ENCODE measurements around the gene ATG14. TPM values are rescaled to one million over a fixed set of nuclear protein-coding genes. Genes with fewer than 3 reads are reported as not detected.
"Not testable (repeated sequence)": the region's sequence is repeated elsewhere in the genome, so short reads cannot be mapped to it uniquely, and the experiment has no call there.

The ATG14 gene, protein sequence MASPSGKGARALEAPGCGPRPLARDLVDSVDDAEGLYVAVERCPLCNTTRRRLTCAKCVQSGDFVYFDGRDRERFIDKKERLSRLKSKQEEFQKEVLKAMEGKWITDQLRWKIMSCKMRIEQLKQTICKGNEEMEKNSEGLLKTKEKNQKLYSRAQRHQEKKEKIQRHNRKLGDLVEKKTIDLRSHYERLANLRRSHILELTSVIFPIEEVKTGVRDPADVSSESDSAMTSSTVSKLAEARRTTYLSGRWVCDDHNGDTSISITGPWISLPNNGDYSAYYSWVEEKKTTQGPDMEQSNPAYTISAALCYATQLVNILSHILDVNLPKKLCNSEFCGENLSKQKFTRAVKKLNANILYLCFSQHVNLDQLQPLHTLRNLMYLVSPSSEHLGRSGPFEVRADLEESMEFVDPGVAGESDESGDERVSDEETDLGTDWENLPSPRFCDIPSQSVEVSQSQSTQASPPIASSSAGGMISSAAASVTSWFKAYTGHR
- total RNA-seq, result 14.8 TPM

GRCh38 chr14:55411426-55412389 is at the start of gene ATG14:
Gene ATG14, minus strand, starts transcription at chr14:55411830. Its CDS starts 8 bp downstream, at chr14:55411822.
- intact Hi-C loops (cut with DNase I), result no loop called here
- DNase-seq (ENCODE audit: low spot score) (peak; percentile 91), ATAC-seq (peak; percentile 100)

GRCh38 chr14:55458800-55459515 is 47.3 kb upstream of the ATG14 start:
- intact Hi-C loops (cut with DNase I), result no loop called here
- DNase-seq (ENCODE audit: low spot score), result no peak
- no peak for ATAC-seq

DNA sequence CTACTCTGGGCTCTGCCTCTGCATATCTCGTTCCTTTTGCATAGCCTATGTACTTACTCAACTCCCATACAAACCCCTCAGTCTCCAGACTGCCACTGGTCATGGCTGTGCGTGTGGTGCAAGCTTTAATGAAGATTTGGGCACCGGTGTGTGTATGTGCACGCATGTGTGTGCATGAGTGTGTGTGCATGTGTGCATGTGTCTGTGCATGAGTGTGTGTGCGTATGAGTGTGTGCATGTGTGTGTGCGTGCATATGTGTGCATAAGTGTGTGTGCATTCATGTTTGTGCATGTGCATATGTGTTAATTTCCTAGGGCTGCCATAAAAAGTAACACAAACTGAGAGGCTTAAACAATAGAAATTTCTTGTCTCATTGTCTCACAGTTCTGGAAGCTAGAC is 45.9 kb upstream of the ATG14 start:
- intact Hi-C loops (cut with DNase I), result no loop called here
- ATAC-seq, result no peak
- DNase-seq (ENCODE audit: low spot score), result no peak

DNA sequence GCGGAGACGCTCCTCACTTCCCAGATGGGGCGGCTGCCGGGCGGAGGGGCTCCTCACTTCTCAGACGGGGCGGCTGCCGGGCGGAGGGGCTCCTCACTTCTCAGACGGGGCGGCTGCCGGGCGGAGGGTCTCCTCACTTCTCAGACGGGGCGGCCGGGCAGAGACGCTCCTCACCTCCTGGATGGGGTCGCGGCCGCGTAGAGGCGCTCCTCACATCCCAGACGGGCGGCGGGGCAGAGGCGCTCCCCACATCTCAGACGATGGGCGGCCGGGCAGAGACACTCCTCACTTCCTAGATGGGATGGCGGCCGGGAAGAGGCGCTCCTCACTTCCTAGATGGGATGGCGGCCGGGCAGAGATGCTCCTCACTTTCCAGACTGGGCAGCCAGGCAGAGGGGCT is 44.8 kb upstream of the ATG14 start:
- intact Hi-C loops (cut with DNase I); DNase-seq (ENCODE audit: low spot score); ATAC-seq: not testable (repeated sequence)

DNA sequence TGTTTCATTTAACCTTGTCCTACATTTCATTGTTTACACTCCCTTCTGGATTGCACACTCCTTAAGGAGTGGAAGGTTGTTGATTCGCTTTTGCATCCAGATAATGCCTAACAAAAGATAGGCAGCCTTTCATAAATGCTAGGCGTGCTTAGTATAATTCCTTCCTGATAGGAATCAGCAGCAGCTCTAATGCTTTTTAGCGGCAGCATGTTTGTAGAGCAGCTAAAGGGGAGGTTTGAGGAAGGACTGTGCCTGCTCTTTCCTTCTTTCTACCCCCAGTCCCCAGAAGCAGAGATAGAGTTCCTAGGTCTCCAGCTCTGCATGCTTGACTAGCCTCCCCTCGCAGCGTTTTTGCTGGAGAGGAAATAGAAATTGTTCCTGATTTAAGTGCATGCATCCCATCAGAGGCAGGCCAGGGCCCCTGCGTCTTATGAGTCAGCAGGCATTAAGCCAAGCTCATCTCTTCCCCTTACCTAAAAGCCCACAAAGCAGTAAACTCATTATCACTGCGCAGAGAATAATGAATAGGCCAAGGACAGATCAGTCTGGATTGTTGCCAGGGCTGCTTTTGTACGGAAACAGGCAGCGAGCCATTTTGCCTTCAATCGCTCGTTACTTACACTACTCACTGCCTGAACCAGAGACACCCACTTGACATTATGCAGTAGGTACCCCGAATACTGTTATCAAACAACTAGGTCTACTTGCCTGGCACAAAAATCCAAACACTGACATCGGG is 42.8 kb upstream of the ATG14 start:
- ATAC-seq, result peak; percentile 60
- intact Hi-C loops (cut with DNase I), result no loop called here

GRCh38 chr14:55451950-55452349 is 40.3 kb upstream of the ATG14 start:
- no peak for DNase-seq (ENCODE audit: low spot score)
- intact Hi-C loops (cut with DNase I), result no loop called here

More for the DNA sequence above, 42.8 kb upstream of the ATG14 start:
- no peak for DNase-seq (ENCODE audit: low spot score)

GRCh38 chr14:55451398-55451797 is 39.8 kb upstream of the ATG14 start:
- intact Hi-C loops (cut with DNase I), result no loop called here
- DNase-seq (ENCODE audit: low spot score) (no peak), ATAC-seq (no peak)

More at GRCh38 chr14:55451950-55452349, 40.3 kb upstream of the ATG14 start:
- ATAC-seq, result no peak

DNA sequence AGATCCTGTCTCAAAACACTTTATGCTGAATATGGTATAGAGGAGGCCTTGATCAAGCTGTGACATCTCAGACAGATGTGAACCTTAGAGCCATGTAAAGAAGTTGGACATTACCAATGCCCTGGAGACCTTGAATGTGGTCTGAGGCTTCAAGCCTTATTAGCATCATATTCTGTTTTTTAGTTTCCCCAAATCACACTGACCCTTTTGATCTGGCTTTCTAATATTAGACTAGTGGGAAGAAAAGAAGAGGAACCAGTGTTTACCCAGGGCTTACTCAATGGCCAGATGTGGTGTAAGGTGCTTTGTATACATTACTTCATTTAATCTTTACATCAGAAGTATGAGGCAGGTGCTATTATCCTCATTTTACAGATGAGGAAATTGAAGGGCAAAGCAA is 39.4 kb upstream of the ATG14 start:
- ATAC-seq (no peak), DNase-seq (ENCODE audit: low spot score) (no peak)
- intact Hi-C loops (cut with DNase I), result no loop called here

DNA sequence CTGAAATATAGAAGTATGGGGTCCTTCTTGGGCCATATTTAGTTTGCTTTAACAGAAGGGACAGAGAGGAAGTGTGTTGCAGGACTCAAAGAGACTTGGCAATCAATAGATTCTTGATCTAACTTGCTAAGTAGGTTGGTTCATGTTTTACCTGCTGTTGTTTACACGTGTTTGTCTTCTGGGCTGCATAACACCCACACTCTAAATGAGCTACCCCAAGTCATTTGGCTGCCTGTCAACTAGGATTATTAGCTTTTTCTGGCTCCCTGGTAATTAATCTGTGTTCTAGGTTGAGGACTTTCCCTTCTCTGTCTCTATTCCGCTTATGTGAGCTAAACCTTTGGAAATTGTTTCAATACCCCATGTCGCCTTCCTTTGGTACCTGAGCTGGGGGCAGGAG is 38.9 kb upstream of the ATG14 start:
- intact Hi-C loops (cut with DNase I), result no loop called here
- DNase-seq (ENCODE audit: low spot score), result no peak

GRCh38 chr14:55450124-55450523 is 38.5 kb upstream of the ATG14 start:
- ATAC-seq, result no peak
- DNase-seq (ENCODE audit: low spot score), result no peak
- intact Hi-C loops (cut with DNase I), result no loop called here

More for the DNA sequence above, 38.9 kb upstream of the ATG14 start:
- ATAC-seq, result no peak

DNA sequence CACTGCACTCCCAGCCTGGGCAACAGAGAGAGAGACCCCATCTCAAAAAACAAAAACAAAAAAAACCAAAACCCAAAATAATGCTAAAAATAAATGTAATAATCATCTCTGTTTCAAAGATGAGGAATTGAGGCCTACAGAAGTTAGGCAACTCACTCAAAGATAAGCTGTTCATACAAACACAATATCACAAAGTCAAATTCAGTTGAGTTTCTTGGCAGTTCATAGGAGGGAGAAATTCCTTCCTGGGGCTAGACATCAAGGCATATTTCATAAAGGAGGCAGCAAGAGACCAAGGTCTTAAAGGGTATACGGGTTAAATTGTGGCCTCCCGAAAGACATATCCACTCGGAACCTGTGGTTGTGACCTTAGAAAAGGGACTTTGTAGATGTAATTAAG is 37.5 kb upstream of the ATG14 start:
- intact Hi-C loops (cut with DNase I), result loop anchor here (10.0 kb wide), 1 partner anchor 1026 kb away; no protein-coding TSS in a partner anchor
- DNase-seq (ENCODE audit: low spot score), result no peak
- no peak for ATAC-seq

- intact Hi-C loops (cut with DNase I), result loop anchor here (10.0 kb wide), 1 partner anchor 1027 kb away; no protein-coding TSS in a partner anchor
These were observed 36.5 kb upstream of the ATG14 start for GRCh38 chr14:55448141-55448614.

DNA sequence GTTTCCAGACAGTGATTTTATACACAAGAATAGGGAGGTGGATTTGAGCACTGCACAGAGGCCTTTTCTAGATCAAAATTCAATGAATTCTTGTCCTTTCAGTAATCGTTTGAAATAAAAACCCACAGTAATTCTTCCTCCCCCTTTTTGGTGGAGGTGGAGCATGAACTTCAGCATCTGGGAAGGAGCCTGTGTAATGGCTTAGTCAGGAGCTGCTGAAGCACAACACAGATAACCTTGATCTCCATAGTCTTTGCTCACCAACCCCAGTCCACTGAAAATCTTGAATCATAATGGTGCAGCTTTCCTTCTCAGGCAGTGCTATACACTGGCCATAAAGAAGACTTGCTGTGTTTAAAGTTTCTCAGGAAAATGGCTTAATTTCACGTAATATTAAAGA is 35.2 kb upstream of the ATG14 start:
- DNase-seq (ENCODE audit: low spot score) (no peak), ATAC-seq (peak; percentile 21)
- intact Hi-C loops (cut with DNase I), result loop anchor here (10.0 kb wide), 1 partner anchor 1028 kb away; no protein-coding TSS in a partner anchor

More at GRCh38 chr14:55448141-55448614, 36.5 kb upstream of the ATG14 start:
- ATAC-seq (peak; percentile 57), DNase-seq (ENCODE audit: low spot score) (no peak)

- no peak for DNase-seq (ENCODE audit: low spot score)
- peak; percentile 78 for ATAC-seq
- intact Hi-C loops (cut with DNase I), result loop anchor here (10.0 kb wide), 1 partner anchor 1029 kb away; no protein-coding TSS in a partner anchor
These were observed 34.6 kb upstream of the ATG14 start for GRCh38 chr14:55446127-55446736.

DNA sequence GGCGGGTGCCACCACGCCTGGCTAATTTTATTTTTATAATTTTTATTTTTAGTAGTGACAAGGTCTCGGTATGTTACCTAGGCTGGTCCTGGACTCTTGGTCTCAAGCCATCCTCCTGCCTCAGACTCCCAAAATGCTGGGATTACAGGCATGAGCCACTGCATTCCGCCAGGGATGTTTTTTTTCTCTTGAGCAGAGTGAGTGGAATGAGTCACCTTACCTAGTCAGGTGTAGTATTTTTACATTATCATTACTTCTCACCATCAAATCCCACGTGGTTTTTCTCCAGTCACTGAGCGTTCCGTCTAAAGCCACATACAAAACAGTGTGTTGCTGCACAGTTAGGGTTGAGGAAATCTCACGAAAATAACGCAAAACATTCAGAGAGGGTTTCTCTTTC is 29.7 kb upstream of the ATG14 start:
- intact Hi-C loops (cut with DNase I), result loop anchor here (10.0 kb wide), 1 partner anchor 1034 kb away; no protein-coding TSS in a partner anchor
- ATAC-seq (no peak), DNase-seq (ENCODE audit: low spot score) (no peak)

- intact Hi-C loops (cut with DNase I), result loop anchor here (10.0 kb wide), 1 partner anchor 1034 kb away; no protein-coding TSS in a partner anchor
- ATAC-seq, result no peak
These were observed 28.8 kb upstream of the ATG14 start, which contains the start of gene TBPL2 for GRCh38 chr14:55440385-55440784. Gene TBPL2, minus strand, starts transcription at chr14:55440616. Its CDS starts 167 bp downstream, at chr14:55440449.

GRCh38 chr14:55438066-55438683 is 26.5 kb upstream of the ATG14 start:
- ATAC-seq (no peak), DNase-seq (ENCODE audit: low spot score) (no peak)
- intact Hi-C loops (cut with DNase I), result no loop called here

More at GRCh38 chr14:55440385-55440784, 28.8 kb upstream of the ATG14 start, which contains the start of gene TBPL2:
- DNase-seq (ENCODE audit: low spot score), result no peak

Data from sciatic nerve (tissue), 2 donors.